Endothelial cell of umbilical vein (primary cell): ENCODE measurements around the gene TICRR. TPM values are rescaled to one million over a fixed set of nuclear protein-coding genes. Genes with fewer than 3 reads are reported as not detected.

Experiments
- BruUV-seq: library from RNA; stranded (reverse); fragments of 400-500 nt; replicated peaks from 2 replicates; lab custom pipeline; 2021; lab: Mats Ljungman, UMichigan
- CTCF ChIA-PET: fragments of 300-600, 350-600 bp; sonication (Branson Sonifier 250); formaldehyde crosslinking; loops from one replicate; lab custom pipeline; 2021; ENCODE audit warnings: antibody characterized with exemption, inconsistent platforms; lab: Charles Lee
- POLR2A ChIA-PET: fragments of 300-600, 350-600 bp; sonication (Branson Sonifier 250); formaldehyde crosslinking; loops from one replicate; lab custom pipeline; 2021; ENCODE audit warnings: antibody characterized with exemption, inconsistent platforms; lab: Charles Lee
- DNase-seq: peaks from one replicate; pipeline ENCODE4 v3.0.0-alpha.2; 2011; ENCODE audit warnings: low read depth, low spot score
- FAIRE-seq: peaks from 2 replicates; lab custom pipeline; 2011; peaks lifted over from hg19 to GRCh38; lab: Jason Lieb, UNC
- H2AFZ ChIP-seq: 2 replicates; pipeline ENCODE4 v1.6.0; 2012; ENCODE audit warnings: low read depth, low read length, control low read depth, inconsistent platforms
- H3K27ac ChIP-seq: 2 replicates; pipeline ENCODE4 v1.5.1; 2011; ENCODE audit warnings: low read depth, mild to moderate bottlenecking, control low read depth, low read length, moderate library complexity; ENCODE audit not compliant: insufficient read depth
- H3K27me3 ChIP-seq, 2 experiments: 2 replicates each; pipeline versions ENCODE4 v1.6.0 to v1.6.1; 2011; ENCODE audit warnings: low read length in 2 of 2, mixed read lengths in 1 of 2; ENCODE audit not compliant: control insufficient read depth in 2 of 2, insufficient read depth in 2 of 2
- H3K36me3 ChIP-seq, 2 experiments: 2 replicates in 1 of 2; 3 replicates in 1 of 2; pipeline ENCODE4 v1.5.1; 2011; ENCODE audit warnings: low read length in 2 of 2, mild to moderate bottlenecking in 1 of 2, moderate library complexity in 1 of 2; ENCODE audit not compliant: control insufficient read depth in 2 of 2, insufficient read depth in 2 of 2; ENCODE audit errors: extremely low read depth in 1 of 2
- H3K4me1 ChIP-seq: 3 replicates; pipeline ENCODE4 v1.5.1; 2011; ENCODE audit warnings: mild to moderate bottlenecking, low read length; ENCODE audit not compliant: control insufficient read depth, insufficient read depth; ENCODE audit errors: extremely low read depth
- H3K4me2 ChIP-seq: 2 replicates; pipeline ENCODE4 v1.6.1; 2011; ENCODE audit warnings: low read length, control low read depth, mixed read lengths; ENCODE audit not compliant: insufficient read depth
- H3K4me3 ChIP-seq, 3 experiments: fragments of 200-600 bp in 1 of 3; sonication (generic), shearing (Covaris generic) in 1 of 3; replicated peaks in 1 of 3; 2 replicates each; pipeline ENCODE4 v1.5.1; 2011 to 2016; ENCODE audit warnings: control low read depth in 3 of 3, low read length in 3 of 3, mild to moderate bottlenecking in 2 of 3, inconsistent platforms in 1 of 3, low read depth in 1 of 3, moderate library complexity in 1 of 3; ENCODE audit not compliant: insufficient read depth in 1 of 3
- H3K79me2 ChIP-seq: 2 replicates; pipeline ENCODE4 v1.6.0; 2012; ENCODE audit warnings: low read length, inconsistent platforms; ENCODE audit not compliant: control insufficient read depth, insufficient read depth
- H3K9ac ChIP-seq: replicated peaks from 2 replicates; pipeline ENCODE3; 2011; ENCODE audit warnings: low read length, control low read depth; ENCODE audit not compliant: insufficient read depth; ENCODE audit errors: extremely low read depth
- H3K9me1 ChIP-seq: replicated peaks from 3 replicates; pipeline ENCODE4 v1.6.0; 2011; ENCODE audit warnings: mild to moderate bottlenecking, low read length; ENCODE audit not compliant: control insufficient read depth, insufficient read depth; ENCODE audit errors: extremely low read depth
- H3K9me3 ChIP-seq: replicated peaks from 2 replicates; pipeline ENCODE4 v1.5.1; 2012; ENCODE audit warnings: low read length, inconsistent platforms; ENCODE audit not compliant: control insufficient read depth, insufficient read depth
- H4K20me1 ChIP-seq: replicated peaks from 2 replicates; pipeline ENCODE3; 2011; ENCODE audit warnings: mild to moderate bottlenecking, low read length; ENCODE audit not compliant: control insufficient read depth, insufficient read depth; ENCODE audit errors: extremely low read depth
- CTCF ChIP-seq, 2 donors: IDR thresholded peaks; 1 replicate in 1 of 2; 2 replicates in 1 of 2; pipeline ENCODE4 v1.5.1; 2011; ENCODE audit warnings: low read length in 2 of 2, mild to moderate bottlenecking in 2 of 2, moderate library complexity in 2 of 2, control low read depth in 1 of 2, inconsistent platforms in 1 of 2, low read depth in 1 of 2; ENCODE audit not compliant: insufficient read depth in 1 of 2; ENCODE audit errors: extremely low read depth in 1 of 2
- EZH2 ChIP-seq: IDR thresholded peaks from 2 replicates; pipeline ENCODE4 v1.6.1; 2012; ENCODE audit warnings: borderline replicate concordance, low read depth, mild to moderate bottlenecking, moderate library complexity, low read length, inconsistent platforms; ENCODE audit not compliant: severe bottlenecking
- FOS ChIP-seq: IDR thresholded peaks from 2 replicates; pipeline ENCODE4 v1.6.1; 2011; ENCODE audit warnings: mild to moderate bottlenecking, low read length, moderate library complexity, borderline replicate concordance; ENCODE audit not compliant: insufficient read depth
- GATA2 ChIP-seq: IDR thresholded peaks from 2 replicates; pipeline ENCODE4 v1.7.0; 2011; ENCODE audit warnings: low read depth, mild to moderate bottlenecking, moderate library complexity, mixed read lengths, low read length; ENCODE audit not compliant: insufficient read length, insufficient read depth
- JUN ChIP-seq: IDR thresholded peaks from 2 replicates; pipeline ENCODE4 v1.6.1; 2011; ENCODE audit warnings: borderline replicate concordance, low read depth; ENCODE audit not compliant: insufficient read length, insufficient read depth
- MAX ChIP-seq: IDR thresholded peaks from 2 replicates; pipeline ENCODE4 v1.6.1; 2011; ENCODE audit not compliant: insufficient read depth, insufficient read length
- MYC ChIP-seq: IDR thresholded peaks from one replicate; pipeline ENCODE4 v1.6.1; 2011; ENCODE audit warnings: mild to moderate bottlenecking, low read depth, low read length
- POLR2A ChIP-seq: IDR thresholded peaks from 2 replicates; pipeline ENCODE4 v1.6.1; 2012; ENCODE audit warnings: low read depth, mild to moderate bottlenecking, control low read depth, low read length
- POLR2AphosphoS5 ChIP-seq: IDR thresholded peaks from 2 replicates; pipeline ENCODE4 v1.6.1; 2012; ENCODE audit warnings: low read depth, mild to moderate bottlenecking, control low read depth, low read length, moderate library complexity; ENCODE audit not compliant: insufficient read depth
- dilution Hi-C: fragments of 300-500 bp; cut with MboI; formaldehyde crosslinking; loops from one replicate; pipeline ENCODE4 v1.15.0; 2019; ENCODE audit warnings: low sequenced_read_pairs; ENCODE audit not compliant: extremely low pct_ligation_motif_present
- intact Hi-C: fragments of 100-400 bp; cut with micrococcal nuclease; formaldehyde crosslinking; loops from one replicate; pipeline ENCODE4 v1.10.0; 2022
- polyA plus RNA-seq, 4 experiments: library from polyadenylated mRNA; depleted of rRNA in 3 of 4; stranded (reverse) in 3 of 4; unstranded in 1 of 4; fragments of >200 nt; gene quantifications; 2 replicates each; pipeline versions ENCODE4 v1.2.1 to v1.2.3, GENCODE V29; 2011 to 2012; ENCODE audit warnings: missing spikeins in 1 of 4
- total RNA-seq: library from RNA; stranded (reverse); gene quantifications from 2 replicates; pipeline ENCODE4 v1.2.3, GENCODE V29; 2021

TICRR gene
- total and polyA plus RNA-seq, 2 donors (not counting 3 experiments of a cell fraction or from before 2014, with no cell fraction given): 4.9 to 19.4 TPM

- no peaks in the 10 kb centered on the region for H3K27me3 ChIP-seq
- no peak overlapping the region for H3K27ac ChIP-seq
- no peaks in the 10 kb centered on the region for H3K9me1 ChIP-seq
- POLR2A ChIA-PET: no interaction called here
- H3K4me3 ChIP-seq: no peak overlapping the region
- no peak overlapping the region for H3K9ac ChIP-seq
- TSS peak; percentile 83 for BruUV-seq
- dilution Hi-C loops (no loop called here), intact Hi-C loops (no loop called here)
- FAIRE-seq (no peak), DNase-seq (no peak)
- no peak overlapping the region for H2AFZ ChIP-seq
- no peak overlapping the region for H3K4me2 ChIP-seq
- H3K9me3 ChIP-seq: no peaks in the 10 kb centered on the region
- no peaks in the 10 kb centered on the region for H3K4me1 ChIP-seq
- H3K79me2 ChIP-seq: no peaks in the 10 kb centered on the region
- no peaks in the 10 kb centered on the region for H4K20me1 ChIP-seq
- CTCF ChIA-PET: interaction anchor here (1.4 kb wide), 1 partner anchor 19 kb away, joined by 4 read pairs; no protein-coding TSS in a partner anchor
- H3K36me3 ChIP-seq: peaks cover 17 to 57% of the 10 kb centered on the region in 2 experiments
- no peak for TF ChIP-seq EZH2
- no peak for TF ChIP-seq MAX
- no peak for TF ChIP-seq POLR2A
- no peak for TF ChIP-seq CTCF (IDR thresholded peaks at IDR 0.05; ENCODE audit: extremely low read depth in 1 of 2, insufficient read depth in 1 of 2, low read depth in 1 of 2, low read length in 2 of 2)
- no peak for TF ChIP-seq POLR2AphosphoS5
- no peak for TF ChIP-seq JUN
- no peak for TF ChIP-seq MYC
- TF ChIP-seq FOS: no peak
- TF ChIP-seq GATA2: no peak
These were observed 53.0 kb downstream of the TICRR start for GRCh38 chr15:89628301-89628700.
